A673 (cell line): ENCODE data around the gene AK5. TPM values are rescaled to one million over a fixed set of nuclear protein-coding genes. Genes with fewer than 3 reads are reported as not detected.

Experiments used
- BruUV-seq: library from RNA; stranded (reverse); fragments of 400-500 nt; replicated peaks from 2 replicates; lab custom pipeline; 2021; lab: Mats Ljungman, UMichigan
- CTCF ChIA-PET: fragments of 300-600 bp; sonication (Branson Sonifier 250); formaldehyde crosslinking; loops from one replicate; lab custom pipeline; 2022; ENCODE audit warnings: antibody characterized with exemption; lab: Charles Lee
- POLR2A ChIA-PET: fragments of 300-600 bp; sonication (Branson Sonifier 250); formaldehyde crosslinking; loops from one replicate; lab custom pipeline; 2022; ENCODE audit warnings: antibody characterized with exemption; ENCODE audit not compliant: low non-redundant PET; lab: Charles Lee
- DNase-seq: peaks from one replicate; pipeline ENCODE4 v3.0.0-alpha.2; 2015; ENCODE audit warnings: low spot score
- H3K27ac ChIP-seq: fragments of 200-600 bp; sonication (generic); 2 replicates; pipeline ENCODE4 v1.5.1; 2016; ENCODE audit warnings: mixed run types, low read depth, mild to moderate bottlenecking, mixed read lengths, antibody characterized with exemption, low read length; ENCODE audit not compliant: poor library complexity, severe bottlenecking
- H3K27me3 ChIP-seq: fragments of 200-600 bp; sonication (generic); replicated peaks from 2 replicates; pipeline ENCODE4 v1.6.1; 2017; ENCODE audit warnings: mixed run types, low read depth, mild to moderate bottlenecking, mixed read lengths, antibody characterized with exemption, low read length; ENCODE audit not compliant: insufficient read depth, poor library complexity
- H3K36me3 ChIP-seq: fragments of 200-600 bp; sonication (generic); 2 replicates; pipeline ENCODE4 v1.6.1; 2016; ENCODE audit warnings: mixed run types, mild to moderate bottlenecking, mixed read lengths, antibody characterized with exemption, low read length; ENCODE audit not compliant: insufficient read depth, poor library complexity, severe bottlenecking
- H3K4me1 ChIP-seq: fragments of 200-600 bp; sonication (generic); 2 replicates; pipeline ENCODE4 v1.6.1; 2017; ENCODE audit warnings: mixed run types, mild to moderate bottlenecking, mixed read lengths, antibody characterized with exemption, low read length; ENCODE audit not compliant: insufficient read depth, poor library complexity, severe bottlenecking
- H3K4me3 ChIP-seq: fragments of 200-600 bp; sonication (generic); 2 replicates; pipeline ENCODE4 v1.5.1; 2016; ENCODE audit warnings: low read depth, mixed run types, mild to moderate bottlenecking, mixed read lengths, low read length; ENCODE audit not compliant: poor library complexity, severe bottlenecking
- H3K9me3 ChIP-seq: fragments of 200-600 bp; sonication (generic); 2 replicates; pipeline ENCODE4 v1.6.1; 2016; ENCODE audit warnings: mixed run types, low read depth, mild to moderate bottlenecking, mixed read lengths, antibody characterized with exemption, low read length; ENCODE audit not compliant: poor library complexity, severe bottlenecking
- CTCF ChIP-seq: fragments of 300-800, 200-600 bp; sonication (generic); conservative IDR thresholded peaks from 2 replicates; pipeline ENCODE4 v1.5.1; 2017; ENCODE audit warnings: low read depth, mild to moderate bottlenecking, antibody characterized with exemption, low read length, moderate library complexity, mixed read lengths
- EZH2 ChIP-seq: fragments of 200-600 bp; sonication (generic); IDR thresholded peaks from 2 replicates; pipeline ENCODE4 v1.6.1; 2017; ENCODE audit warnings: borderline replicate concordance, low read depth, mild to moderate bottlenecking, mixed read lengths, antibody characterized with exemption, low read length; ENCODE audit not compliant: poor library complexity, severe bottlenecking
- intact Hi-C: fragments of 100-400 bp; cut with micrococcal nuclease; formaldehyde crosslinking; loops from one replicate; pipeline ENCODE4 v1.10.0; 2022; ENCODE audit not compliant: unreplicated experiment
- total RNA-seq: library from RNA; stranded (reverse); gene quantifications from 2 replicates; pipeline ENCODE4 v1.2.3, GENCODE V29; 2021

The AK5 gene
- total RNA-seq, 1 experiment from 2014 or later, result 0.47 TPM

- Histone ChIP-seq H3K27ac (no peak overlapping the region), H3K27me3 (no peaks in the 10 kb centered on the region), H3K36me3 (peaks cover 20% of the 10 kb centered on the region), H3K9me3 (no peaks in the 10 kb centered on the region), H3K4me1 (no peaks in the 10 kb centered on the region), H3K4me3 (no peak overlapping the region)
- DNase-seq, result no peak
- ChIA-PET CTCF (no interaction called here), POLR2A (no interaction called here)
- TF ChIP-seq EZH2 (no peak), CTCF (no peak)
- no TSS peak for BruUV-seq
- intact Hi-C loops, result no loop called here
Observed at GRCh38 chr1:77582905-77583304, 301.1 kb downstream of the AK5 start.

- Histone ChIP-seq H3K27me3 (no peaks in the 10 kb centered on the region), H3K36me3 (peaks cover 20% of the 10 kb centered on the region), H3K27ac (no peak overlapping the region), H3K4me3 (no peak overlapping the region), H3K9me3 (no peaks in the 10 kb centered on the region), H3K4me1 (no peaks in the 10 kb centered on the region)
- DNase-seq, result no peak
- intact Hi-C loops, result no loop called here
- ChIA-PET CTCF (no interaction called here), POLR2A (no interaction called here)
- TF ChIP-seq EZH2, result no peak
- no peak for TF ChIP-seq CTCF
- no TSS peak for BruUV-seq
Observed at GRCh38 chr1:77583483-77583882, 301.7 kb downstream of the AK5 start.

GRCh38 chr1:77584884-77585283 is 303.1 kb downstream of the AK5 start:
- ChIA-PET POLR2A (no interaction called here), CTCF (no interaction called here)
- no peak for DNase-seq
- Histone ChIP-seq H3K27ac (no peak overlapping the region), H3K36me3 (peaks cover 20% of the 10 kb centered on the region), H3K27me3 (no peaks in the 10 kb centered on the region), H3K9me3 (no peaks in the 10 kb centered on the region), H3K4me3 (no peak overlapping the region), H3K4me1 (no peaks in the 10 kb centered on the region)
- intact Hi-C loops, result no loop called here
- no TSS peak for BruUV-seq
- TF ChIP-seq EZH2, result no peak
- TF ChIP-seq CTCF, result no peak
